Liver (tissue), 9 donors: ENCODE measurements around the gene ATP4A. TPM values are rescaled to one million over a fixed set of nuclear protein-coding genes. Genes with fewer than 3 reads are reported as not detected.

Experiments used
- DNase-seq: peaks from one replicate; pipeline ENCODE4 v3.0.0-alpha.2; 2017; ENCODE audit warnings: low spot score
- H3K27ac ChIP-seq, 2 donors: one replicate each; pipeline ENCODE4 v1.7.0; 2013; ENCODE audit warnings: inconsistent platforms in 2 of 2, low read length in 2 of 2, control low read depth in 1 of 2, low read depth in 1 of 2, mild to moderate bottlenecking in 1 of 2
- H3K27me3 ChIP-seq, 4 donors: one replicate each; pipeline versions ENCODE4 v1.6.1 to v1.7.0; 2013; ENCODE audit warnings: low read length in 3 of 4, inconsistent platforms in 1 of 4, mild to moderate bottlenecking in 1 of 4, moderate library complexity in 1 of 4; ENCODE audit not compliant: control insufficient read depth in 4 of 4, insufficient read depth in 4 of 4
- H3K36me3 ChIP-seq, 4 donors: one replicate each; pipeline versions ENCODE4 v1.6.1 to v1.7.0; 2013; ENCODE audit warnings: low read length in 3 of 4, mild to moderate bottlenecking in 3 of 4, low read depth in 1 of 4, moderate library complexity in 1 of 4; ENCODE audit not compliant: control insufficient read depth in 4 of 4, insufficient read depth in 3 of 4
- H3K4me1 ChIP-seq, 4 donors: one replicate each; pipeline versions ENCODE4 v1.6.1 to v1.7.0; 2013; ENCODE audit warnings: low read length in 3 of 4, mild to moderate bottlenecking in 3 of 4, moderate library complexity in 1 of 4; ENCODE audit not compliant: control insufficient read depth in 4 of 4, insufficient read depth in 4 of 4
- H3K4me3 ChIP-seq, 3 donors: one replicate each; pipeline versions ENCODE4 v1.6.1 to v1.7.0; 2013; ENCODE audit warnings: low read length in 3 of 3, control low read depth in 1 of 3, low read depth in 1 of 3, mild to moderate bottlenecking in 1 of 3
- H3K9ac ChIP-seq, 2 donors: one replicate each; pipeline ENCODE4 v1.7.0; 2013; ENCODE audit warnings: low read length in 2 of 2, mild to moderate bottlenecking in 2 of 2, moderate library complexity in 2 of 2, control low read depth in 1 of 2, low read depth in 1 of 2
- H3K9me3 ChIP-seq, 4 donors: one replicate each; pipeline versions ENCODE4 v1.6.1 to v1.7.0; 2013; ENCODE audit warnings: low read length in 3 of 4; ENCODE audit not compliant: control insufficient read depth in 4 of 4
- CTCF ChIP-seq: fragments of 150-350 bp; IDR thresholded peaks from 2 replicates; pipeline ENCODE4 v1.5.1; 2017; ENCODE audit warnings: improper control_type of control experiment, low read depth, low read length; ENCODE audit not compliant: missing input control
- EGR1 ChIP-seq, 2 donors: IDR thresholded peaks; 2 replicates each; pipeline ENCODE4 v1.6.1; 2016 to 2018; ENCODE audit warnings: antibody characterized with exemption in 2 of 2, low read depth in 2 of 2
- FOXA2 ChIP-seq: IDR thresholded peaks from 2 replicates; pipeline ENCODE4 v1.6.1; 2016; ENCODE audit warnings: antibody characterized with exemption
- GABPA ChIP-seq, 2 donors: IDR thresholded peaks in 1 of 2; conservative IDR thresholded peaks in 1 of 2; 2 replicates each; pipeline ENCODE4 v1.6.1; 2016; ENCODE audit warnings: antibody characterized with exemption in 2 of 2, mild to moderate bottlenecking in 1 of 2, moderate library complexity in 1 of 2
- HNF4A ChIP-seq, 2 donors: conservative IDR thresholded peaks; 2 replicates each; pipeline ENCODE4 v1.6.1; 2016; ENCODE audit warnings: antibody characterized with exemption in 2 of 2, mild to moderate bottlenecking in 2 of 2
- HNF4G ChIP-seq: IDR thresholded peaks from 2 replicates; pipeline ENCODE4 v1.6.1; 2016; ENCODE audit warnings: antibody characterized with exemption
- JUND ChIP-seq, 2 donors: IDR thresholded peaks; 2 replicates each; pipeline ENCODE4 v1.6.1; 2016; ENCODE audit warnings: antibody characterized with exemption in 2 of 2
- NR2F2 ChIP-seq: IDR thresholded peaks from 2 replicates; pipeline ENCODE4 v1.6.1; 2016; ENCODE audit warnings: antibody characterized with exemption
- RXRA ChIP-seq, 2 donors: IDR thresholded peaks; 2 replicates each; pipeline ENCODE4 v1.6.1; 2017 to 2018; ENCODE audit warnings: antibody characterized with exemption in 2 of 2, mild to moderate bottlenecking in 1 of 2
- SP1 ChIP-seq: IDR thresholded peaks from 2 replicates; pipeline ENCODE4 v1.6.1; 2018; ENCODE audit warnings: antibody characterized with exemption, mild to moderate bottlenecking
- YY1 ChIP-seq: IDR thresholded peaks from 2 replicates; pipeline ENCODE4 v1.6.1; 2016; ENCODE audit warnings: antibody characterized with exemption, mild to moderate bottlenecking
- WGBS: extraction: QIAGEN DNeasy Blood & Tissue Kit; methylation state at CpG from one replicate; pipeline ENCODE4 v1.1.7; 2013; 5-methylcytosine and 5-hydroxymethylcytosine counted together
- polyA plus RNA-seq, 2 donors: library from polyadenylated mRNA; stranded (reverse) in 1 of 2; unstranded in 1 of 2; fragments of 200-250 nt in 1 of 2; fragments of >200 nt in 1 of 2; fragmentation: Nextera tagmentation in 1 of 2; extraction: Ambion mirVana in 1 of 2; gene quantifications; one replicate each; pipeline versions ENCODE4 v1.2.1 to v1.2.3, GENCODE V29; 2013 to 2015
- total RNA-seq, 2 donors: library from RNA; depleted of rRNA; stranded (reverse); fragments of >200 nt; gene quantifications; one replicate each; pipeline ENCODE4 v1.2.3, GENCODE V29; 2014
- TF ChIP-seq, protein P1 (sequence below): IDR thresholded peaks from 2 replicates; pipeline ENCODE4 v1.6.1; 2016; ENCODE audit warnings: antibody characterized with exemption
- TF ChIP-seq, protein P2 (sequence below): IDR thresholded peaks from 2 replicates; pipeline ENCODE4 v1.6.1; 2016; ENCODE audit warnings: antibody characterized with exemption
- TF ChIP-seq, protein P3 (sequence below): IDR thresholded peaks from 2 replicates; pipeline ENCODE4 v1.6.1; 2016; ENCODE audit warnings: antibody characterized with exemption
- donor health status: healthy.
- donor health status: healthy.
- donor health status: healthy.
- donor health status: healthy.
- donor health status: healthy.

Gene ATP4A
- total and polyA plus RNA-seq, 4 donors: not detected

GRCh38 chr19:35559781-35560180, 3.7 kb downstream of the ATP4A start:
- DNase-seq: no peak
- no peak overlapping the region for H3K9ac ChIP-seq
- H3K9me3 ChIP-seq: no peaks in the 10 kb centered on the region
- peaks cover 0 to 7% (median 4%) of the 10 kb centered on the region in 4 donors for H3K4me1 ChIP-seq
- no peak for TF ChIP-seq EGR1 (IDR thresholded peaks at IDR 0.05; ENCODE audit: low read depth in 2 of 2)
- no peak for TF ChIP-seq FOXA2
- TF ChIP-seq CTCF: no peak
- no peak for TF ChIP-seq GABPA (IDR thresholded peaks at IDR 0.05 in 1 of 2, conservative IDR thresholded peaks at IDR 0.05 in 1 of 2)
- no peak for TF ChIP-seq YY1
- TF ChIP-seq, protein P1, sequence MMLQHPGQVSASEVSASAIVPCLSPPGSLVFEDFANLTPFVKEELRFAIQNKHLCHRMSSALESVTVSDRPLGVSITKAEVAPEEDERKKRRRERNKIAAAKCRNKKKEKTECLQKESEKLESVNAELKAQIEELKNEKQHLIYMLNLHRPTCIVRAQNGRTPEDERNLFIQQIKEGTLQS: no peak
- no peak for TF ChIP-seq HNF4A (conservative IDR thresholded peaks at IDR 0.05)
- TF ChIP-seq HNF4G: no peak
- H3K27me3 ChIP-seq: peaks cover 0 to 7% (median 3%) of the 10 kb centered on the region in 4 donors
- 86% methylated on average over 23 of the region's 23 CpGs for WGBS
- no peak overlapping the region for H3K27ac ChIP-seq
- H3K36me3 ChIP-seq: no peaks in the 10 kb centered on the region
- H3K4me3 ChIP-seq: no peak overlapping the region

- Histone ChIP-seq H3K27me3 (peaks cover 0 to 4% (median 3%) of the 10 kb centered on the region in 4 donors), H3K36me3 (no peaks in the 10 kb centered on the region), H3K4me3 (no peak overlapping the region), H3K9ac (no peak overlapping the region), H3K27ac (no peak overlapping the region), H3K9me3 (no peaks in the 10 kb centered on the region), H3K4me1 (peaks cover 0 to 7% (median 4%) of the 10 kb centered on the region in 4 donors)
- TF ChIP-seq JUND (IDR thresholded peaks at IDR 0.05) (no peak), CTCF (no peak), GABPA (IDR thresholded peaks at IDR 0.05 in 1 of 2, conservative IDR thresholded peaks at IDR 0.05 in 1 of 2) (no peak), FOXA2 (no peak), NR2F2 (no peak), RXRA (IDR thresholded peaks at IDR 0.05) (no peak), SP1 (no peak)
- TF ChIP-seq, protein P1: no peak
- TF ChIP-seq, protein P2, sequence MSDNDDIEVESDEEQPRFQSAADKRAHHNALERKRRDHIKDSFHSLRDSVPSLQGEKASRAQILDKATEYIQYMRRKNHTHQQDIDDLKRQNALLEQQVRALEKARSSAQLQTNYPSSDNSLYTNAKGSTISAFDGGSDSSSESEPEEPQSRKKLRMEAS: no peak
- TF ChIP-seq, protein P3, sequence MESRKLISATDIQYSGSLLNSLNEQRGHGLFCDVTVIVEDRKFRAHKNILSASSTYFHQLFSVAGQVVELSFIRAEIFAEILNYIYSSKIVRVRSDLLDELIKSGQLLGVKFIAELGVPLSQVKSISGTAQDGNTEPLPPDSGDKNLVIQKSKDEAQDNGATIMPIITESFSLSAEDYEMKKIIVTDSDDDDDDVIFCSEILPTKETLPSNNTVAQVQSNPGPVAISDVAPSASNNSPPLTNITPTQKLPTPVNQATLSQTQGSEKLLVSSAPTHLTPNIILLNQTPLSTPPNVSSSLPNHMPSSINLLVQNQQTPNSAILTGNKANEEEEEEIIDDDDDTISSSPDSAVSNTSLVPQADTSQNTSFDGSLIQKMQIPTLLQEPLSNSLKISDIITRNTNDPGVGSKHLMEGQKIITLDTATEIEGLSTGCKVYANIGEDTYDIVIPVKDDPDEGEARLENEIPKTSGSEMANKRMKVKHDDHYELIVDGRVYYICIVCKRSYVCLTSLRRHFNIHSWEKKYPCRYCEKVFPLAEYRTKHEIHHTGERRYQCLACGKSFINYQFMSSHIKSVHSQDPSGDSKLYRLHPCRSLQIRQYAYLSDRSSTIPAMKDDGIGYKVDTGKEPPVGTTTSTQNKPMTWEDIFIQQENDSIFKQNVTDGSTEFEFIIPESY: no peak
- DNase-seq: no peak
- WGBS: 59% methylated on average over 11 of the region's 11 CpGs
Measured at GRCh38 chr19:35559281-35559659, 4.2 kb downstream of the ATP4A start.
